Stimulated activated CD8-positive, alpha-beta memory T cell treated with anti-CD3 and anti-CD28 coated beads, Interleukin-15, amount 100 ng/mL, for 1 hour (primary cell): ENCODE results near the gene NTSR1.
"Not testable (repeated sequence)": the region's sequence is repeated elsewhere in the genome, so short reads cannot be mapped to it uniquely, and the experiment has no call there.

Experiments
- DNase-seq: peaks from one replicate; pipeline ENCODE4 v3.0.0-alpha.2; 2020; ENCODE audit warnings: low read depth

The NTSR1 gene

GRCh38 chr20:62674370-62674769 is 34.3 kb upstream of the NTSR1 start:
- no peak for DNase-seq

DNA sequence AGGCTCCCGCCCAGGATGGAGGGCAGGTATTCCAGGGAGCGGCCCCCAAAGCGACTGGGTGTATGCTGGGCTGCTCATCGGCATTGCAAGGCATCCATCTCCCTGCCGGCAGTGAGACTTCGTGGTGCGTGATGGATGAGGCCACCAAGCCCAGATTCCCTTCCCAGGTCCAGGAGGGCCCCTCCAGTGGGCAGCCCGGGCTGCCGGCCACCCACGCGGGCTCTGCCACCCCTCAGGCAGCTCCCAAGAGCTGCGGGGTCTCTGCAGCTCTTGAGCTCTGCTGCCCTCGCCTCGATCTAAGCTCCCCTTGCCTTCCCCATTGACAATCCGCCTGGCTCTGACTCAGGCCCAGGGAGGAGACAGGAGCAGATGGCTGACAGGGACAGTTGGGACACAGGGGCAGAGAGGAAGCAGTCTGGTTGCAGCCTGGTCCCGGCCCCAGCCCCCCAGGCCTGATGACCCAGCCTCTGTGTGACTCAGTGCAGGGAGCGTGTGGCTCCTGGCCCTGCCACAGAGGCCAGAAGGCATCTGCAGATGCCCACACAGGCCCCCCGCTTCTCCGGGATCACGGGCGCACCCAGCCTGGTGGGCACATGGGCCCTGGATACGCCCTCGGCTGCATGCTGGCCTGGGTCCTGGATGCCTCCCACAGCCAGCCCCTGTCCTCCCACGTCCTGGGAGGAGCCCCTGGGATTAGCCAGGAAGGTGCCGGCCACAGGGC is 33.3 kb upstream of the NTSR1 start:
- DNase-seq, result no peak

DNA sequence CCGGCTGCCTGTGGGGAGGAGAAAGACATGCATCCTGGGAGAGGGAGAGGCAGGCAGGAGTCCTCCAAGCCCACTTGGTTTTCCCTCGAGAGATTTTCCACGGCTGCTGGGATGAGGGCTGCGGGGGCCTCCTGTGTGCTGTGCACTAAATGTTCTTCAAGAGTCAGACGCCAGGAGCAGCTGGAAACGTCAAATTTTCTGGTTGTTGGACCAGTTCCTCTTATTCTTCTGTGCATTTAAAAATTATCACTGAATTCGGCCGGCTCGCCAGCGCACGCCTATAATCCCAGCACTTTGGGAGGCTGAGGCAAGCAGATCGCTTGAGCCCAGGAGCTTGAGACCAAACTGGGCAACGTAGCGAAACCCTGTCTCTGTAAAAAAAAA is 32.8 kb upstream of the NTSR1 start:
- DNase-seq, result no peak

DNA sequence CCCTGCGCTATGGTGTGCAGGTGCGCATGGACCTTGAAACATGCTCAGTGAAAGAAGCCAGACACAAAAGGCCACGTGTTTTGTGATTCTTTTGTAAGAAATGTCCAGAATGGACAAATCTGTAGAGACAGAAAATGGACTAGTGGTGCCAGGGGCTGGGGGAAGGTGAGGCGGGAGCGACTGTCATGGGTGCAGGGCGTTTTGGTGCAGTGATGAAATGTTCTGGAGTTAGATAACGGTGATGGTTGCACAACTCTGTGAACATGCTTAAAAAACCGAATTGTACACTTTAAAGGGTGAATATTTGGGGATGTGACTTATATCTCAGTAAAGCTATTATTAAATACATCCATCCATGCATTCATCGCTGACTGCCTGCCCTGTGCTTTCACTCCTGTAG is 31.7 kb upstream of the NTSR1 start:
- no peak for DNase-seq

- no peak for DNase-seq
Measured at GRCh38 chr20:62677678-62678077, 31.0 kb upstream of the NTSR1 start.

DNA sequence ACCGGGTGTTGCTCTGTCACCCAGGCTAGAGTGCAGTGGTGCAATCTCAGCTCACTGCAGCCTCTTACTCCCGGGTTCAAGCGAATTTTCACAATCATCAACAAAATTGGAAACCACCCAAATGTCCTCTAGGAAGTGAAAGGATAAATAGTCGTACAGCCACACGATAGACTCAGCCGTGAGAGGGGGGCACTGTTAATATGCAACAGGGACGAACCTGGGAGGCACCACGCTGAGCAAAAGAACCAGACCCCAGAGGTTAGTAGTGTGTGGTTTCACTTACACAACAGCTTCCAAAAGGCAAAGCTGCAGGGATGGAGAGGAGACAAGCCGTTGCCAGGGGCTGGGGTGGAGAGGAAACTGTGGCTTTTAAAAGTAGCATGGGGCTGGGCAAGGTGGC is 30.1 kb upstream of the NTSR1 start:
- no peak for DNase-seq

- DNase-seq, result no peak
Measured at GRCh38 chr20:62679978-62680589, 28.6 kb upstream of the NTSR1 start.

DNA sequence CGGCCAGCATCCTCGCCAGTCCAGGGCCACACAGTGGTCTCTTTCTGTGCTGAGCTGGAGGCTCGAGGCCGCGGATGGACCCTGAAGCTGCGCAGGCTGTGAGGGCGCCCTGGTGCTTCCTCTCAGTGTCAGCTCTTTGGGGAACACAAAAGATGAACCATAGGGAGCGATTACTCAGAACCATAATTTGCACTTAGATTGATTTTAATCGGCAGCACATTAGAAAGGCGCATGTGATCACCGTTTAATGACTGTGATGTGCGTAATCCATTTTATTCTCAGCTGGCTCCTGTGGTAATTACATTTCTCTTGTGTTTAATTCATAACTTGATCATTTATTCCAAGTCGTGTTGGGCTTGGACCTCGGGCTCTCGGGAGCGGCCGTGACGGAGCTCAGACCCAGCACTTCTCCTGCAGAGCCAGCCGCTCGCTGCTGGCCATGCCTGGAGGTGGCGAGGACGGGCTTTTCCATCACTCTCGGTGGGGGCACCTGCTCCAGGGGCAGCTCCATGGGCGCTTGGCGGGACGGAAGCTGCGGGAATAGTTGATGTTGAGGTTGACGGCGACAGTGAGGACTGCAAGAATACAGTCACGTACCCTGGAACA is 25.6 kb upstream of the NTSR1 start:
- no peak for DNase-seq

GRCh38 chr20:62683660-62684322 is 24.8 kb upstream of the NTSR1 start:
- DNase-seq, result not testable (repeated sequence)

DNA sequence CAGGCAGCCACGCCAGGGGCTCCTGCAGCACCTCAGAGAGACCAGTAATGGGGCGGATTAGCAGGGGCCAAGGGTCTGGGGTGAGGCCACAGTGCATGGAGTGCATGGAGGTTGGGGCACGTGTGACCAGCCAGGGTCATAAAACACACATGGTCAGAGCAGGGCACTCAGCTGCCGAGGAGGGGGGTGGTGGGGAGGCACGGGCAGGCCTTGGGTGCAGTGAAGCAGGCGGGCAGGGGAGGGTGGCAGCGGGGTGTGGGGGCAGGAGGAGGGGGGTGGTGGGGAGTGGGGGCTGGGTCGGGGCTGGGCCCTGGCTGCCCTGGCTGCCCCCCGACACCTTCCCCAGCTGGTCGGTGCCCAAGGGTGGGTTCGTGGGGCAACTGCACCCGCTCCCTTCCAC is 23.7 kb upstream of the NTSR1 start:
- DNase-seq, result no peak

DNA sequence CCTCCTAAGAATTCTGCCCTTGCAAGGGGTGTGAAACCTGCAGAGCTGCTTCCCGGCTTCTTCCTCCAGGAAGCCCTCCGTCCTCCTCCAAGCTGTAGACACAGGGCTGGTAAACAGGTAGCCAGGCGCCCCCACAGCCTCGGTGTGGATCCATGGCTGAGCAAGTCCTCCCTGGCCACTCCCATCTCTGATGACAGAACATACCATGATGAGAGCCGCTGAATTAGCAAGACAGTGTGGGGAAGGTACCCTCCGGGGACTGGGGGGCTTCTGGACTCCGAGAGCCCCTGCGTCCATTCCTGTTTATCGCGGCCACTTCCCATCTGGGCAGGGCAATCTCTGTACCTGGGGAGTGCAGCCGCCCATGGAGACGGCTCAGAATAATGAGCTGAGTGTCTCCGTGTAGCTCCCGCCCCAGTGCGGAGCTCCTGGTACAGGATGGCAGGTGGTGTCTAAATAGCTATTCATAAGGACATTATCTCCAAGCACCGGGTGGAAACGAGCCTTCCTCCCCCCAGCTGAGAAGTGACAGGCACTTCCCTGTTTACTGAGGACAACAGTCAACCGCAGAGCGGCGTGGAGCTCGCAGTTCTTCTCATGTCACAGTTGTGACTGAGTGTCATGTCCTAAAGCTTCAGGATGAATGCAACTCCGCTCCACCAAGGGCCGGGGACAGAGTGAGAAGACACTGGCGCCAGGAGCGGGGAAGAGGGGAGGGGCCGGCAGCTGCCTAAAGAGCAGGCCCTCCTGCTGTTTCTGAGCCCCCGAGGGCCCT is 22.7 kb upstream of the NTSR1 start:
- DNase-seq, result no peak

DNA sequence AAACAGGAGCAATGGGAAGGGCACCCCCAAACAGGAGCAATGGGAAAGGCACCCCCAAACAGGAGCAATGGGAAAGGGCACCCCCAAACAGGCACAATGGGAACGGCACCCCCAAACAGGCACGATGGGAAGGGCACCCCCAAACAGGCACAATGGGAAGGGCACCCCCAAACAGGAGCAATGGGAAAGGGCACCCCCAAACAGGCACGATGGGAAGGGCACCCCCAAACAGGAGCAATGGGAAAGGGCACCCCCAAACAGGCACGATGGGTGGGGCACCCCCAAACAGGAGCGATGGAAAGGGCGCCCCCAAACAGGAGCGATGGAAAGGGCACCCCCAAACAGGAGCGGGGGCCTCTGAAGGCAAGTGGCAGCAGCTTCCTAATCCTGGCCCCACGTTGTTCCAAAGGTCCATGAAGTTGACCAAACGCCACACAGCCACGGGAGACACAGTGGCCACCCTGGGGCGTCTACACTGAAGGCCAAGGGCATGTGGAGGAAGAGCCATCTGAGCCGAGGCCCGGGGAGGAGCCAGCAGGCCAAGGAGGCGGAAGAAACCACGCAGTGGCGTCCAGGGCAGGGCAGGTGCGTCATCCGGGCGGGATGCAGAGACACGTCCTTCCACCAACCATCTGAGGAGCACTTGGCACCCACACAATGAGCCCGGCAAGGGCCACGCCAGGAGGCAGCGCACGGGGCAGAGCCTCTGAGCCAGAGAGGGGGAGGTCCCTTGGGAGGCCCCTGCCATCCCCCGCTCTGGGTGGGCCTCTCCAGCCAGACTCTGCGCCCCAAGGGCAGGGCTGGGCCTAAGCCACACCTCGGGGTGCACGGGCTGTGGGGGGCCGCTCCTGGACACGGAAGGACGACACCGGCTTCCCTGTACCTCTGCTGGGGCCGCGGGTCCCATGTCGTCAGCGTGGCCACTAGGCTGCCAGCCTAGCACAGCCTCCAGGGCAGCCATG is 21.5 kb upstream of the NTSR1 start:
- DNase-seq, result no peak

GRCh38 chr20:62688083-62688482 is 20.6 kb upstream of the NTSR1 start:
- DNase-seq, result no peak

GRCh38 chr20:62688855-62689460 is 19.7 kb upstream of the NTSR1 start:
- no peak for DNase-seq

DNA sequence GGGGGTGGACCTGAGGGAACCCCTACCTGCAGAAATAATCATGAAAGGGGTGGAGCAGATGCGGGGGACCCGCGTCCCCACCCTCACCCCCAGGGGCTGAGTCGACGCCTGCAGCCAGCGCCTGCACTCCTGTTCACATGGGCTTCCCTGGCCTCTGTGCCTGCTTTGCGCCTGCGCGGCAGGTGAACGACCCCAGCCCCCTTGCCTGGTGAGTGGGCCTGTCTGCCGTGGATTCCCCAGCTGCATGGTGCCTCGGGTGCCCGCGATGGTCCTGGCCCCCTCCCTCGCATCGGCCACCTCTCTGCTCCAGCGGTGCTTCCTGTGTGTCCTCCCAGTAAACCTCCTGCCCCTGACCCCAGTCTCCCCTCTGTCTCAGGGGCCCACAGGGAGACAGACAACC is 18.8 kb upstream of the NTSR1 start:
- DNase-seq, result no peak

DNA sequence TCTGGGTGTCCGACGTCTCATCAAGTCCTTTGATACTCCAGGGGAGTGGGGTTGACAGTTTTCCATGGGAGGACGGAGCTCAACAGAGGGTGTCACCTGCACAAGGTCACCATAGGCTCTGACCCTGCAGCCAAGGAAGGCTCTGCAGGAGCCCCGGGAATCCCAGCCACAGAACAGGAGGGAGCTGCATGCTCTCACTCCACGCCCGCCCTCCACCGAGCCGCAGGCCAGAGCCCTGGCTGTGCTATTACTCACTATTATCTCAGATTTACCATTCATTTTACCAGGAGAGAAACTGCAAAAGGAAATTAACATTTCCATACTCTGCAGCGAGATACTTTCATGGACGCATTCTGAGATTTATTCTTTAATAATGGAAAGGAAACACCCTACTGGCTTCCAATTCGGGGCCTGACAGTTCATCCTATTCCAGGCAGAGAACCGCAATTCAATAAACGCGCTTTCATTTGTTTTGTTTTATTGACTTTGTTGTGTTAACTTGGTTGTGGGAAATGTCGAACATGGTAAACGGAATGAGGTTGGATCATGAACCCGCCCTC is 18.3 kb upstream of the NTSR1 start:
- no peak for DNase-seq

- no peak for DNase-seq
Measured at GRCh38 chr20:62691487-62691886, 17.1 kb upstream of the NTSR1 start.

GRCh38 chr20:62692176-62692575 is 16.5 kb upstream of the NTSR1 start:
- DNase-seq, result no peak

GRCh38 chr20:62692801-62693523 is 15.7 kb upstream of the NTSR1 start:
- DNase-seq, result no peak

GRCh38 chr20:62693524-62693922 is 15.1 kb upstream of the NTSR1 start:
- DNase-seq, result no peak
